Right lobe of liver (tissue), 4 donors: Measurements from ENCODE around the gene KCNMA1.

Experiments
- CTCF ChIP-seq, 4 donors: fragments of 200-600 bp in 3 of 4; fragments of 450-650 bp in 1 of 4; IDR thresholded peaks; one replicate each; pipeline versions ENCODE4 v1.5.1 to v1.8.0; 2016 to 2022; ENCODE audit warnings: antibody characterized with exemption in 4 of 4, mild to moderate bottlenecking in 2 of 4
- POLR2A ChIP-seq: fragments of 450-650 bp; IDR thresholded peaks from one replicate; pipeline ENCODE4 v1.6.1; 2017; ENCODE audit warnings: antibody characterized with exemption, mild to moderate bottlenecking
- donor health status: DM: no; HTN: no; CAD: no.
- donor health status: DM: no; HTN: no; CAD: no.
- donor health status: DM: no; HTN: yes; CAD: no.

- TF ChIP-seq CTCF (IDR thresholded peaks at IDR 0.05) (no peak), POLR2A (no peak)
These were observed 328.5 kb downstream of the KCNMA1 start for GRCh38 chr10:77309092-77309491.
